GM19372 (cell line): ENCODE data around the gene FLVCR2.

Experiments used
- ATAC-seq: cut with Tn5 transposase; IDR thresholded peaks from one replicate; pipeline ENCODE4 v1.9.1; 2021; ENCODE audit warnings: mild to moderate bottlenecking, low read depth, moderate library complexity; ENCODE audit not compliant: unreplicated experiment

FLVCR2 gene

GRCh38 chr14:75554482-75554881 is 23.9 kb upstream of the FLVCR2 start:
- no peak for ATAC-seq

- no peak for ATAC-seq
Observed at GRCh38 chr14:75558440-75558839, 20.0 kb upstream of the FLVCR2 start.

GRCh38 chr14:75559045-75559444 is 19.4 kb upstream of the FLVCR2 start:
- ATAC-seq: no peak

- no peak for ATAC-seq
Observed at GRCh38 chr14:75559451-75560222, 18.8 kb upstream of the FLVCR2 start.

GRCh38 chr14:75561013-75561432 is 17.4 kb upstream of the FLVCR2 start:
- no peak for ATAC-seq

GRCh38 chr14:75562089-75562488 is 16.3 kb upstream of the FLVCR2 start:
- ATAC-seq: no peak

GRCh38 chr14:75562489-75562888 is 15.9 kb upstream of the FLVCR2 start:
- ATAC-seq: no peak

- no peak for ATAC-seq
Observed at GRCh38 chr14:75563931-75564330, 14.5 kb upstream of the FLVCR2 start.

- ATAC-seq: no peak
Observed at GRCh38 chr14:75565056-75565455, 13.4 kb upstream of the FLVCR2 start.

- no peak for ATAC-seq
Observed at GRCh38 chr14:75566321-75566720, 12.1 kb upstream of the FLVCR2 start.

- no peak for ATAC-seq
Observed at GRCh38 chr14:75566752-75567151, 11.7 kb upstream of the FLVCR2 start.

GRCh38 chr14:75568140-75568539 is 10.3 kb upstream of the FLVCR2 start:
- ATAC-seq: no peak

- no peak for ATAC-seq
Observed at GRCh38 chr14:75568791-75569190, 9.6 kb upstream of the FLVCR2 start.

GRCh38 chr14:75570797-75571196 is 7.6 kb upstream of the FLVCR2 start:
- ATAC-seq: no peak

GRCh38 chr14:75572104-75572503 is 6.3 kb upstream of the FLVCR2 start:
- no peak for ATAC-seq

GRCh38 chr14:75577090-75577489 is 1.3 kb upstream of the FLVCR2 start:
- no peak for ATAC-seq

GRCh38 chr14:75577729-75578101 is 705 bp upstream of the FLVCR2 start:
- peak; percentile 70 for ATAC-seq

- ATAC-seq: no peak
Observed at GRCh38 chr14:75578786-75579337, 442 bp downstream of the FLVCR2 start.

GRCh38 chr14:75579338-75579864 is 981 bp downstream of the FLVCR2 start:
- ATAC-seq: no peak

- no peak for ATAC-seq
Observed at GRCh38 chr14:75579882-75580281, 1.5 kb downstream of the FLVCR2 start.

- ATAC-seq: no peak
Observed at GRCh38 chr14:75587388-75587787, 9.0 kb downstream of the FLVCR2 start.

GRCh38 chr14:75589931-75590330 is 11.5 kb downstream of the FLVCR2 start:
- ATAC-seq: no peak
